HepG2 (cell line): ENCODE measurements around the gene RHOT1. TPM values are rescaled to one million over a fixed set of nuclear protein-coding genes. Genes with fewer than 3 reads are reported as not detected.

Experiments used
- ATAC-seq: fragments of 200-7000 bp; cut with Tn5 transposase; 3 replicates; pipeline ENCODE4 v1.9.1; 2020; ENCODE audit warnings: mild to moderate bottlenecking, moderate library complexity
- Bru-seq: library from RNA; stranded (reverse); fragments of 400-500 nt; gene quantifications from one replicate; lab custom pipeline; 2021; lab: Mats Ljungman, UMichigan
- BruChase-seq, 2 experiments: library from RNA; stranded (reverse); fragments of 400-500 nt; gene quantifications; one replicate each; lab custom pipeline; 2021; lab: Mats Ljungman, UMichigan
- BruUV-seq: library from RNA; stranded (reverse); fragments of 400-500 nt; replicated peaks from 2 replicates; lab custom pipeline; 2021; lab: Mats Ljungman, UMichigan
- CTCF ChIA-PET: fragments of 300-600 bp; formaldehyde crosslinking; extraction: SDS; loops from one replicate; lab custom pipeline; 2021; ENCODE audit warnings: low total read pairs, inconsistent platforms, low intra/inter-chr PET ratio; lab: Yijun Ruan, JAX
- POLR2A ChIA-PET: fragments of 350-600 bp; sonication (Branson Sonifier 250); formaldehyde crosslinking; loops from one replicate; lab custom pipeline; 2020; ENCODE audit warnings: antibody characterized with exemption, inconsistent platforms; lab: Yijun Ruan, JAX
- DNase-seq: peaks from one replicate; pipeline ENCODE4 v3.0.0-alpha.2; 2015; ENCODE audit warnings: low spot score
- FAIRE-seq: peaks from 3 replicates; lab custom pipeline; 2011; peaks lifted over from hg19 to GRCh38; lab: Jason Lieb, UNC
- H2AFZ ChIP-seq: one replicate; pipeline ENCODE4 v1.6.1; 2011; ENCODE audit warnings: low read length, inconsistent platforms
- H3K27ac ChIP-seq: fragments of 300-600 bp; 3 replicates; pipeline ENCODE4 v1.8.0; 2011; ENCODE audit warnings: mixed run types, mild to moderate bottlenecking, mixed read lengths, low read length, inconsistent platforms; ENCODE audit not compliant: insufficient read depth; ENCODE audit errors: extremely low read length
- H3K27me3 ChIP-seq, 2 experiments: fragments of 200-600 bp in 1 of 2; 2 replicates in 1 of 2; 3 replicates in 1 of 2; pipeline versions ENCODE4 v1.6.0 to v1.8.0; 2011; ENCODE audit warnings: low read length in 2 of 2, mild to moderate bottlenecking in 2 of 2, moderate library complexity in 2 of 2, inconsistent platforms in 1 of 2; ENCODE audit not compliant: insufficient read depth in 2 of 2, control insufficient read depth in 1 of 2
- H3K36me3 ChIP-seq, 2 experiments: fragments of 200-600 bp in 1 of 2; replicated peaks in 1 of 2; 2 replicates in 1 of 2; 3 replicates in 1 of 2; pipeline versions ENCODE4 v1.5.1 to v1.8.0; 2011; ENCODE audit warnings: low read length in 2 of 2, inconsistent platforms in 1 of 2; ENCODE audit not compliant: insufficient read depth in 2 of 2, control insufficient read depth in 1 of 2
- H3K4me1 ChIP-seq: 2 replicates; pipeline ENCODE4 v1.5.1; 2012; ENCODE audit warnings: low read length, inconsistent platforms; ENCODE audit not compliant: insufficient read depth
- H3K4me2 ChIP-seq: 2 replicates; pipeline ENCODE4 v1.6.0; 2011; ENCODE audit warnings: low read depth, low read length, inconsistent platforms
- H3K4me3 ChIP-seq, 3 experiments: fragments of 200-600 bp in 1 of 3; sonication (generic), shearing (Covaris generic) in 1 of 3; replicated peaks in 1 of 3; 2 replicates each; pipeline ENCODE4 v1.5.1; 2011 to 2016; ENCODE audit warnings: low read length in 3 of 3, inconsistent platforms in 2 of 3, low read depth in 2 of 3, mild to moderate bottlenecking in 2 of 3, control low read depth in 1 of 3, mixed read lengths in 1 of 3; ENCODE audit not compliant: insufficient read depth in 1 of 3
- H3K79me2 ChIP-seq: one replicate; pipeline ENCODE4 v1.6.1; 2011; ENCODE audit warnings: low read length, inconsistent platforms; ENCODE audit not compliant: insufficient read depth
- H3K9ac ChIP-seq: 2 replicates; pipeline ENCODE4 v1.6.0; 2011; ENCODE audit warnings: mild to moderate bottlenecking, low read depth, low read length, inconsistent platforms; ENCODE audit not compliant: insufficient read depth
- H3K9me3 ChIP-seq: 2 replicates; pipeline ENCODE4 v1.5.1; 2012; ENCODE audit warnings: mild to moderate bottlenecking, low read length
- H4K20me1 ChIP-seq: 2 replicates; pipeline ENCODE4 v1.6.0; 2011; ENCODE audit warnings: inconsistent platforms, mild to moderate bottlenecking, low read length, moderate library complexity; ENCODE audit not compliant: insufficient read depth
- ATF1 ChIP-seq: IDR thresholded peaks from 2 replicates; pipeline ENCODE4 v1.6.1; 2016; ENCODE audit warnings: mild to moderate bottlenecking, control low read depth
- DNMT3B ChIP-seq: conservative IDR thresholded peaks from 2 replicates; pipeline ENCODE4 v1.6.1; 2016; ENCODE audit warnings: missing biosample characterization, control low read depth
- FOXA1 ChIP-seq, 2 experiments: fragments of 450-650 bp in 1 of 2; sonication (generic) in 1 of 2; formaldehyde crosslinking in 1 of 2; IDR thresholded peaks; 2 replicates each; pipeline versions ENCODE4 v1.4.0 to v1.6.1; 2016 to 2020; ENCODE audit warnings: missing genetic modification reagents in 1 of 2
- KAT8 ChIP-seq: IDR thresholded peaks from 2 replicates; pipeline ENCODE4 v1.6.1; 2016; ENCODE audit warnings: missing genetic modification reagents, missing compliant biosample characterization
- MLLT10 ChIP-seq: sonication (generic); formaldehyde crosslinking; IDR thresholded peaks from 2 replicates; pipeline ENCODE4 v1.4.0; 2020; ENCODE audit warnings: missing genetic modification reagents
- MXI1 ChIP-seq: IDR thresholded peaks from 3 replicates; pipeline ENCODE4 v1.6.1; 2012; ENCODE audit warnings: low read depth, low read length, inconsistent platforms, borderline replicate concordance
- NFKBIZ ChIP-seq: IDR thresholded peaks from 2 replicates; pipeline ENCODE4 v1.6.1; 2018; ENCODE audit warnings: missing genetic modification reagents, missing compliant biosample characterization
- POLR2G ChIP-seq: fragments of 200-400 bp; formaldehyde crosslinking; IDR thresholded peaks from 2 replicates; pipeline ENCODE4 v1.6.1; 2018; ENCODE audit warnings: mild to moderate bottlenecking, low read depth, low read length, moderate library complexity
- SP4 ChIP-seq: sonication (generic); formaldehyde crosslinking; IDR thresholded peaks from 2 replicates; pipeline ENCODE4 v1.8.1; 2023; ENCODE audit warnings: mild to moderate bottlenecking, missing genetic modification reagents
- ZNF274 ChIP-seq: sonication (generic); formaldehyde crosslinking; IDR thresholded peaks from 2 replicates; pipeline ENCODE4 v1.5.1; 2020; ENCODE audit warnings: mild to moderate bottlenecking, missing genetic modification reagents
- ZNF883 ChIP-seq: sonication (generic); formaldehyde crosslinking; IDR thresholded peaks from 2 replicates; pipeline ENCODE4 v1.5.1; 2020; ENCODE audit warnings: mild to moderate bottlenecking, missing genetic modification reagents; ENCODE audit errors: not compliant biosample characterization
- WGBS: methylation state at CpG from one replicate; pipeline ENCODE4 v1.1.6; 2017; ENCODE audit warnings: low lambda C conversion rate; 5-methylcytosine and 5-hydroxymethylcytosine counted together
- in situ Hi-C: cut with HindIII; loops from 2 replicates; pipeline ENCODE4 v1.10.0; 2017; ENCODE audit warnings: low pct_unique_long_range_greater_than_20kb; ENCODE audit not compliant: extremely low pct_ligation_motif_present
- intact Hi-C: fragments of 100-400 bp; cut with micrococcal nuclease; formaldehyde crosslinking; loops from one replicate; pipeline ENCODE4 v1.10.0; 2022; ENCODE audit not compliant: unreplicated experiment
- long read RNA-seq, 2 experiments: library from RNA in 1 of 2; library from polyadenylated mRNA in 1 of 2; stranded (forward) in 1 of 2; unstranded in 1 of 2; transcript quantifications; one replicate each; pipeline ENCODE4 v2.0.0, GENCODE V29; 2019 to 2022
- polyA minus RNA-seq, 3 experiments: library from RNA; depleted of rRNA, polyadenylated mRNA; stranded (reverse); fragments of >200 nt; gene quantifications; 2 replicates each; pipeline ENCODE4 v1.2.3, GENCODE V29; 2011; ENCODE audit warnings: low replicate concordance in 1 of 3
- polyA plus RNA-seq, 8 experiments: library from polyadenylated mRNA; depleted of rRNA in 3 of 8; stranded (reverse) in 7 of 8; unstranded in 1 of 8; fragments of >200 nt; fragmentation: Illumina TruSeq in 4 of 8; extraction: Trizol in 4 of 8; gene quantifications; 2 replicates each; pipeline versions ENCODE4 v1.2.1 to v1.2.3, GENCODE V29; 2011 to 2016; ENCODE audit warnings: low read depth in 4 of 8, missing spikeins in 1 of 8, mixed read lengths in 1 of 8; ENCODE audit not compliant: insufficient read depth in 1 of 8
- total RNA-seq, 5 experiments: library from RNA; depleted of rRNA; stranded (reverse); fragments of >200 nt; fragmentation: Illumina TruSeq; extraction: Trizol; gene quantifications; 2 replicates each; pipeline ENCODE4 v1.2.3, GENCODE V29; 2016; ENCODE audit warnings: low read depth in 1 of 5
- TF ChIP-seq, protein P1 (sequence below): sonication (generic); formaldehyde crosslinking; IDR thresholded peaks from 2 replicates; pipeline ENCODE4 v1.5.0; 2020; ENCODE audit warnings: mild to moderate bottlenecking, missing genetic modification reagents
- TF ChIP-seq, protein P2 (sequence below): sonication (generic); formaldehyde crosslinking; conservative IDR thresholded peaks from 2 replicates; pipeline ENCODE4 v1.4.0; 2020; ENCODE audit warnings: mild to moderate bottlenecking, missing genetic modification reagents, moderate library complexity

RHOT1 gene
- total RNA-seq (2016; rRNA removed; fragmentation: Illumina TruSeq; extraction: Trizol) (25.6 and 29.5 TPM in 2 replicates), polyA plus RNA-seq (2011; rRNA removed) (32.5 and 41.5 TPM in 2 replicates), polyA minus RNA-seq (2011; rRNA and poly(A)+ RNA removed; ENCODE audit: low replicate concordance) (19.0 and 20.1 TPM in 2 replicates), Bru-seq, nascent RNA (percentile 59 among the genes with signal in this experiment), BruChase-seq, experiment 1, labeled RNA remaining after a 6-hour chase (percentile 69 among the genes with signal in this experiment), BruChase-seq, experiment 2, labeled RNA remaining after a 2-hour chase (percentile 64 among the genes with signal in this experiment)
- total RNA-seq (2016; cell fraction: cytosol; rRNA removed; fragmentation: Illumina TruSeq; extraction: Trizol; ENCODE audit: low read depth): 16.0 and 18.5 TPM in 2 replicates
- total RNA-seq (2016; cell fraction: insoluble cytoplasmic fraction; rRNA removed; fragmentation: Illumina TruSeq; extraction: Trizol): 28.1 and 32.3 TPM in 2 replicates
- 28.9 and 30.2 TPM in 2 replicates for total RNA-seq (2016; cell fraction: membrane; rRNA removed; fragmentation: Illumina TruSeq; extraction: Trizol)
- 26.9 and 28.2 TPM in 2 replicates for total RNA-seq (2016; cell fraction: nucleus; rRNA removed; fragmentation: Illumina TruSeq; extraction: Trizol)
- polyA plus RNA-seq (2011; cell fraction: cytosol; rRNA removed): 18.7 and 30.4 TPM in 2 replicates
- polyA plus RNA-seq (2011; cell fraction: nucleus; rRNA removed): 9.7 and 15.2 TPM in 2 replicates
- 16.7 and 20.5 TPM in 2 replicates for polyA plus RNA-seq (2012)
- polyA plus RNA-seq (2016; cell fraction: cytosol; fragmentation: Illumina TruSeq; extraction: Trizol; ENCODE audit: low read depth): 7.1 and 8.2 TPM in 2 replicates
- 29.2 and 30.8 TPM in 2 replicates for polyA plus RNA-seq (2016; cell fraction: insoluble cytoplasmic fraction; fragmentation: Illumina TruSeq; extraction: Trizol; ENCODE audit: low read depth)
- 20.4 and 22.8 TPM in 2 replicates for polyA plus RNA-seq (2016; cell fraction: membrane; fragmentation: Illumina TruSeq; extraction: Trizol; ENCODE audit: low read depth)
- polyA plus RNA-seq (2016; cell fraction: nucleus; fragmentation: Illumina TruSeq; extraction: Trizol; ENCODE audit: insufficient read depth, low read depth): 28.3 and 30.5 TPM in 2 replicates
- 17.0 and 19.7 TPM in 2 replicates for polyA minus RNA-seq (2011; cell fraction: cytosol; rRNA and poly(A)+ RNA removed)
- polyA minus RNA-seq (2011; cell fraction: nucleus; rRNA and poly(A)+ RNA removed): 48.0 and 48.5 TPM in 2 replicates
- long read RNA-seq, experiment 1, transcript RHOT1-201 (19 exons, 3,133 nt): major isoform, 5 of 11 reads
- long read RNA-seq, experiment 1, partial matches to known transcripts: 0 of 11 reads
- long read RNA-seq, experiment 1, other reads (novel, unspliced or antisense): 5 of 11 reads
- long read RNA-seq, experiment 2, partial matches to known transcripts: 18 of 29 reads
- long read RNA-seq, experiment 2, other reads (novel, unspliced or antisense): 8 of 29 reads

DNA sequence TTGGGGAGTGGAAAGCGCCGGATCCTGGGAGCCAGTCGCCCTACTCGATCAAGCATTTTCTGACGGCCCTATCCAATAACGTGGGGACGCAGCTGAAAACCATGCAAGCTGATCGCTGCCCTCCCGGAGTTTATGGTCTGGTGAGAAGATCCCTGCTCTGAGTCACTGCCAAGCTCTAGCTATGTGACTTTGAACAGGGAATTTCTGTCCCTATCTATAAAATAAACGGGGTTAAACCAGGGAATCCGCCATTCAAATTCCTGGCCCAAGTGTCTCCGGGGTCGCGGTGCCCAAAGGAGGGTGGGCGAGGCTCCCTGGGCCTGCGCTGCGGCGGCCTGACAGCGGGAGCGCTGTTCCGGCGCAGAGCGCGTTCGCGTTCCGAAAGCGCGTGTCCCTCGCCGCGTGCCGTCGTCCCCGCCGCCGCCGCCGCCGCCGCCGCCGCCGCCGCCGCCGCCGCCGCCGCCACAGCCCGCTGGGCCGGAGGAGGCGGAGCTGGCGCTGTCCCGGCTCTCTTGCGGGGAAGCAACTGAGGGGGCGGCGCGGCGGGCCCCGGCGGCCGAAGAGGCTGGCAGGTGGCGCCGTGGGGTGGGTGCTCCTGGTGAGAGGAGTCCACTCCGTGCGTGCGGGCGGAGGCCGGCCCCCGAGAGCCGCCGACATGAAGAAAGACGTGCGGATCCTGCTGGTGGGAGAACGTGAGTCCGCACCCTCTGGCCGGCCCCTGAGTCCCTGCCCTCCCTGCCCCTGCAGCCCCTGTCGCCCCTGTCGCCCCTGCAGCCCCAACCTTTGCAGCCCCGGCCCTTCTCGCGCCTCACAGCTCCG, at the start of gene RHOT1:
Gene RHOT1 (plus strand): TSS at position 465 of the 819 bp plus-strand sequence. CDS start 191 bp downstream, at position 656.
- no TSS peak for BruUV-seq
- ATAC-seq (peak; percentile 85), DNase-seq (peak; percentile 73), FAIRE-seq (no peak)
- Histone ChIP-seq H3K9me3 (no peaks in the 10 kb centered on the region), H4K20me1 (no peaks in the 10 kb centered on the region), H3K79me2 (peaks cover 18% of the 10 kb centered on the region), H3K27me3 (no peaks in the 10 kb centered on the region; a peak in 2 of 5 replicates), H3K9ac (peak within 1 kb of the TSS; percentile 76), H3K4me1 (peaks cover 44% of the 10 kb centered on the region), H3K36me3 (peaks cover 1 to 3% of the 10 kb centered on the region in 2 experiments; a peak in 1 of 5 replicates), H2AFZ (peak within 1 kb of the TSS; percentile 94), H3K4me2 (peak within 1 kb of the TSS; percentile 86), H3K4me3 (peak within 1 kb of the TSS; percentile 86 to 100 (median 95)), H3K27ac (peak within 1 kb of the TSS; percentile 79)
- ChIA-PET CTCF (no interaction called here), POLR2A (interaction anchor here (0.9 kb wide), 1 partner anchor 211 kb away, joined by 3 read pairs; no protein-coding TSS in a partner anchor)
- in situ Hi-C loops (no loop called here), intact Hi-C loops (loop anchor here (10.0 kb wide), 1 partner anchor 63 kb away; no protein-coding TSS in a partner anchor)
- 1% methylated on average over 14 of the region's 84 CpGs for WGBS
- TF ChIP-seq ATF1 (CRISPR knock-in tag): no peak
- TF ChIP-seq MLLT10 (CRISPR knock-in tag): no peak
- TF ChIP-seq POLR2G: peak; percentile 64
- peak; percentile 39 for TF ChIP-seq SP4 (CRISPR knock-in tag)
- no peak for TF ChIP-seq ZNF274 (CRISPR knock-in tag)
- TF ChIP-seq MXI1: peak; percentile 44; the same call in 1 of the 3 replicates
- no peak for TF ChIP-seq ZNF883 (CRISPR knock-in tag)
- TF ChIP-seq, protein P1, sequence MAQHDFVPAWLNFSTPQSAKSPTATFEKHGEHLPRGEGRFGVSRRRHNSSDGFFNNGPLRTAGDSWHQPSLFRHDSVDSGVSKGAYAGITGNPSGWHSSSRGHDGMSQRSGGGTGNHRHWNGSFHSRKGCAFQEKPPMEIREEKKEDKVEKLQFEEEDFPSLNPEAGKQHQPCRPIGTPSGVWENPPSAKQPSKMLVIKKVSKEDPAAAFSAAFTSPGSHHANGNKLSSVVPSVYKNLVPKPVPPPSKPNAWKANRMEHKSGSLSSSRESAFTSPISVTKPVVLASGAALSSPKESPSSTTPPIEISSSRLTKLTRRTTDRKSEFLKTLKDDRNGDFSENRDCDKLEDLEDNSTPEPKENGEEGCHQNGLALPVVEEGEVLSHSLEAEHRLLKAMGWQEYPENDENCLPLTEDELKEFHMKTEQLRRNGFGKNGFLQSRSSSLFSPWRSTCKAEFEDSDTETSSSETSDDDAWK: no peak
- no peak for TF ChIP-seq DNMT3B
- no peak for TF ChIP-seq NFKBIZ (CRISPR knock-in tag)
- no peak for TF ChIP-seq FOXA1 (IDR thresholded peaks at IDR 0.05)
- no peak for TF ChIP-seq FOXA1 (CRISPR knock-in tag; IDR thresholded peaks at IDR 0.05)
- TF ChIP-seq, protein P2, sequence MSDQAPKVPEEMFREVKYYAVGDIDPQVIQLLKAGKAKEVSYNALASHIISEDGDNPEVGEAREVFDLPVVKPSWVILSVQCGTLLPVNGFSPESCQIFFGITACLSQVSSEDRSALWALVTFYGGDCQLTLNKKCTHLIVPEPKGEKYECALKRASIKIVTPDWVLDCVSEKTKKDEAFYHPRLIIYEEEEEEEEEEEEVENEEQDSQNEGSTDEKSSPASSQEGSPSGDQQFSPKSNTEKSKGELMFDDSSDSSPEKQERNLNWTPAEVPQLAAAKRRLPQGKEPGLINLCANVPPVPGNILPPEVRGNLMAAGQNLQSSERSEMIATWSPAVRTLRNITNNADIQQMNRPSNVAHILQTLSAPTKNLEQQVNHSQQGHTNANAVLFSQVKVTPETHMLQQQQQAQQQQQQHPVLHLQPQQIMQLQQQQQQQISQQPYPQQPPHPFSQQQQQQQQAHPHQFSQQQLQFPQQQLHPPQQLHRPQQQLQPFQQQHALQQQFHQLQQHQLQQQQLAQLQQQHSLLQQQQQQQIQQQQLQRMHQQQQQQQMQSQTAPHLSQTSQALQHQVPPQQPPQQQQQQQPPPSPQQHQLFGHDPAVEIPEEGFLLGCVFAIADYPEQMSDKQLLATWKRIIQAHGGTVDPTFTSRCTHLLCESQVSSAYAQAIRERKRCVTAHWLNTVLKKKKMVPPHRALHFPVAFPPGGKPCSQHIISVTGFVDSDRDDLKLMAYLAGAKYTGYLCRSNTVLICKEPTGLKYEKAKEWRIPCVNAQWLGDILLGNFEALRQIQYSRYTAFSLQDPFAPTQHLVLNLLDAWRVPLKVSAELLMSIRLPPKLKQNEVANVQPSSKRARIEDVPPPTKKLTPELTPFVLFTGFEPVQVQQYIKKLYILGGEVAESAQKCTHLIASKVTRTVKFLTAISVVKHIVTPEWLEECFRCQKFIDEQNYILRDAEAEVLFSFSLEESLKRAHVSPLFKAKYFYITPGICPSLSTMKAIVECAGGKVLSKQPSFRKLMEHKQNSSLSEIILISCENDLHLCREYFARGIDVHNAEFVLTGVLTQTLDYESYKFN: 0 out of 2 replicates have a peak, but pooled peaks have one; percentile 5
- peak; percentile 54 for TF ChIP-seq KAT8 (CRISPR knock-in tag)
